ENCODE data around the gene PPCDC.
A peak's percentile ranks its signal among the peaks of the same experiment; 100 is the strongest.
"Not testable (repeated sequence)": the region's sequence is repeated elsewhere in the genome, so short reads cannot be mapped to it uniquely, and the experiment has no call there.

PPCDC gene

GRCh38 chr15:75091814-75092213, 68.4 kb downstream of the PPCDC start:
- no peak overlapping the region for H3K4me3 ChIP-seq (ENCODE audit: low read depth, low read length)
- no peak for TF ChIP-seq CTCF (IDR thresholded peaks at IDR 0.05; ENCODE audit: low read depth, low read length)
- peak; percentile 24 for DNase-seq (ENCODE audit: low read depth, low spot score)
- in situ Hi-C loops (cut with HindIII; ENCODE audit: low sequenced_read_pairs) = no loop called here

- H3K4me3 ChIP-seq (ENCODE audit: low read depth, low read length); in situ Hi-C loops (cut with HindIII; ENCODE audit: low sequenced_read_pairs); DNase-seq (ENCODE audit: low read depth, low spot score): not testable (repeated sequence)
These were observed 71.6 kb downstream of the PPCDC start for GRCh38 chr15:75094961-75095478.

- in situ Hi-C loops (cut with HindIII; ENCODE audit: low sequenced_read_pairs) = no loop called here
- no peak overlapping the region for H3K4me3 ChIP-seq (ENCODE audit: low read depth, low read length)
- no peak for DNase-seq (ENCODE audit: low read depth, low spot score)
- no peak for TF ChIP-seq CTCF (IDR thresholded peaks at IDR 0.05; ENCODE audit: low read depth, low read length)
These were observed 72.2 kb downstream of the PPCDC start for GRCh38 chr15:75095594-75095993.

- no peak overlapping the region for H3K4me3 ChIP-seq (ENCODE audit: low read depth, low read length)
- DNase-seq (ENCODE audit: low read depth, low spot score) = no peak
- in situ Hi-C loops (cut with HindIII; ENCODE audit: low sequenced_read_pairs) = no loop called here
- no peak for TF ChIP-seq CTCF (IDR thresholded peaks at IDR 0.05; ENCODE audit: low read depth, low read length)
These were observed 74.5 kb downstream of the PPCDC start for GRCh38 chr15:75097939-75098338.

GRCh38 chr15:75098404-75098803, 75.0 kb downstream of the PPCDC start:
- no peak for DNase-seq (ENCODE audit: low read depth, low spot score)
- in situ Hi-C loops (cut with HindIII; ENCODE audit: low sequenced_read_pairs) = no loop called here
- H3K4me3 ChIP-seq (ENCODE audit: low read depth, low read length) = no peak overlapping the region
- TF ChIP-seq CTCF (IDR thresholded peaks at IDR 0.05; ENCODE audit: low read depth, low read length) = no peak
